GM18867 (cell line): ENCODE data around the gene DTX2.
"Not testable (repeated sequence)": the region's sequence is repeated elsewhere in the genome, so short reads cannot be mapped to it uniquely, and the experiment has no call there.

Source experiments
- ATAC-seq: cut with Tn5 transposase; IDR thresholded peaks from one replicate; pipeline ENCODE4 v1.9.1; 2021; ENCODE audit warnings: mild to moderate bottlenecking, moderate library complexity; ENCODE audit not compliant: unreplicated experiment

The DTX2 gene

GRCh38 chr7:76461464-76462101 lies at the start of gene DTX2:
TSS of gene DTX2 (plus strand) at chr7:76461709. CDS start at chr7:76480510, 18,801 bp downstream.
- ATAC-seq = peak; percentile 96

GRCh38 chr7:76412249-76412648 lies 49.3 kb upstream of the DTX2 start:
- ATAC-seq = no peak

GRCh38 chr7:76417654-76418310 lies 43.7 kb upstream of the DTX2 start:
- ATAC-seq = not testable (repeated sequence)

GRCh38 chr7:76421097-76421496 lies 40.4 kb upstream of the DTX2 start:
- ATAC-seq = not testable (repeated sequence)

- no peak for ATAC-seq
Measured at GRCh38 chr7:76423666-76424412, 37.7 kb upstream of the DTX2 start.

- no peak for ATAC-seq
Measured at GRCh38 chr7:76424413-76425111, 36.9 kb upstream of the DTX2 start, which contains the start of gene ZP3. TSS of gene ZP3 (plus strand) at chr7:76424950. CDS start at chr7:76424965, 15 bp downstream.

- ATAC-seq = no peak
Measured at GRCh38 chr7:76425156-76425555, 36.4 kb upstream of the DTX2 start.

GRCh38 chr7:76425558-76425957 lies 36.0 kb upstream of the DTX2 start:
- not testable (repeated sequence) for ATAC-seq

- no peak for ATAC-seq
Measured at GRCh38 chr7:76426246-76426645, 35.3 kb upstream of the DTX2 start.

- ATAC-seq = no peak
Measured at GRCh38 chr7:76427635-76428034, 33.9 kb upstream of the DTX2 start.

- no peak for ATAC-seq
Measured at GRCh38 chr7:76428149-76428823, 33.2 kb upstream of the DTX2 start.

- ATAC-seq = no peak
Measured at GRCh38 chr7:76428868-76429805, 32.4 kb upstream of the DTX2 start.

GRCh38 chr7:76430211-76430610 lies 31.3 kb upstream of the DTX2 start:
- ATAC-seq = no peak

GRCh38 chr7:76430836-76431235 lies 30.7 kb upstream of the DTX2 start:
- no peak for ATAC-seq

- peak; percentile 77 for ATAC-seq
Measured at GRCh38 chr7:76437873-76438272, 23.6 kb upstream of the DTX2 start.

GRCh38 chr7:76439120-76439888 lies 22.2 kb upstream of the DTX2 start:
- ATAC-seq = not testable (repeated sequence)

GRCh38 chr7:76440404-76440803 lies 21.1 kb upstream of the DTX2 start:
- ATAC-seq = not testable (repeated sequence)

- peak; percentile 42 for ATAC-seq
Measured at GRCh38 chr7:76441792-76442191, 19.7 kb upstream of the DTX2 start.
